Stimulated activated CD8-positive, alpha-beta memory T cell treated with anti-CD3 and anti-CD28 coated beads, Interleukin-15, amount 100 ng/mL, for 4 hours (primary cell): Measurements from ENCODE around the gene CKS2.
A peak's percentile ranks its signal among the peaks of the same experiment; 100 is the strongest.
"Not testable (repeated sequence)": the region's sequence is repeated elsewhere in the genome, so short reads cannot be mapped to it uniquely, and the experiment has no call there.

ENCODE experiments used
- DNase-seq, 2 donors: peaks; one replicate each; pipeline ENCODE4 v3.0.0-alpha.2; 2020; ENCODE audit warnings: low read depth in 2 of 2

The CKS2 gene

GRCh38 chr9:89310475-89311345, at the start of gene CKS2:
CKS2 (plus strand) TSS chr9:89311195; CDS start chr9:89311293, 98 bp downstream.
- DNase-seq: peak; percentile 100

- DNase-seq: no peak
Observed at GRCh38 chr9:89273528-89274279, 37.3 kb upstream of the CKS2 start.

DNA sequence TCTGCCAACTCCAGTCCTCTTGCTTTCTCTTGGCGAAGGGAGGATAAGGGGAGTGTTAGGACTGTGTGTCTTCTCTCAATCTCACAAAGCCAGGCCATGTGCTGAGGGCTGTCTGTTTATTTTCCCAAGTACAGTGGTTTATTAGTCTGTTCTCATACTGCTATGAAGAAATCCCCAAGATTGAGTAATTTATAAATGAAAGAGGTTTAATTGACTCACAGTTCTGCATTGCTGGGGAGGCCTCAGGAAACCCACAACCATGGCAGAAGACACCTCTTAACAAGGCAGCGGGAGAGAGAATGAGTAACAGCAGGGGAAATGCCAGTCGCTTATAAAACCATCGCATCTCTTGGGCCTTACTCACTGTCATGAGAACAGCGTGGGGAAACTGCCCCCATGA, 36.2 kb upstream of the CKS2 start:
- DNase-seq: no peak

GRCh38 chr9:89276040-89276439, 35.0 kb upstream of the CKS2 start:
- DNase-seq: not testable (repeated sequence)

DNA sequence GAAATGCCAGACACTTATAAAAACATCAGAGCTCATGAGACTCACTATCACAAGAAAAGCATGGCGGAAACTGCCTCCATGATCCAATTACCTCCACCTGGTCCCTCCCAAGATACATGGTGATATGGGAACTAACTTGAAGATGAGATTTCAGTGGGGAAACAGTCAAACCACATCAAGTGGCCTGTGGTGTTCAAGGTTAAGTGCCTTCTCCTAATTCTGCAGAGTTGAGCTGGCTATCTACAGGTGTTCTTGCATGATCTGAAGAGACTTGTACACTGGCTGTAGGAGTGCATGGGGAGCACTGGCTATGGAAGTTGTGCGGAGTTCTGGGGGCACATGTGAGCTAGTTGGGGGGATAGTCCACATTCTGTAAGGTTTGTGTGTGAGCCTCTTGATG, 34.0 kb upstream of the CKS2 start:
- no peak for DNase-seq

GRCh38 chr9:89277454-89277853, 33.5 kb upstream of the CKS2 start:
- DNase-seq: no peak

GRCh38 chr9:89278551-89278950, 32.4 kb upstream of the CKS2 start:
- no peak for DNase-seq

GRCh38 chr9:89278997-89279739, 31.8 kb upstream of the CKS2 start:
- no peak for DNase-seq

GRCh38 chr9:89281106-89281505, 29.9 kb upstream of the CKS2 start:
- no peak for DNase-seq

DNA sequence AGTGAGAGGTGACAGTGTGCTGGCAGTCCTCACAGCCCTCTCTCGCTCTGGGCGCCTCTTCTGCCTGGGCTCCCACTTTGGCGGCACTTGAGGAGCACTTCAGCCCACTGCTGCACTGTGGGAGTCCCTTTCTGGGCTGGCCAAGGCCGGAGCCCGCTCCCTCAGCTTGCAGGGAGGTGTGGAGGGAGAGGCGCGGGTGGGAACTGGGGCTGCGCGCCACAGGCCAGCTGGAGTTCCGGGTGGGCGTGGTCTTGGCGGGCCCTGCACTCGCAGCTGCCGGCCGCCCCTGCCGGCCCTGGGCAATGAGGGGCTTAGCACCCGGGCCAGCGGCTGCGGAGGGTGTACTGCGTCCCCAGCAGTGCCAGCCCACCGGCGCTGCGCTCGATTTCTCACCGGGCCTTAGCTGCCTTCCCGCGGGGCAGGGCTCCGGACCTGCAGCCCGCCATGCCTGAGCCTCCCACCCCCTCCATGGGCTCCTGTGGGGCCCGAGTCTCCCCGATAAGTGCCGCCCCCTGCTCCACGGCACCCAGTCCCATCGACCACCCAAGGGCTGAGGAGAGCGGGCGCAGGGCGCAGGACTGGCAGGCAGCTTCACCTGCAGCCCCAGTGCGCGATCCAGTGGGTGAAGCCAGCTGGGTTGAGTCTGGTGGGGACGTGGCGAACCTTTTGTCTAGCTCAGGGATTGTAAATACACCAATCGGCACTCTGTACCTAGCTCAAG, 28.6 kb upstream of the CKS2 start:
- DNase-seq: not testable (repeated sequence)

DNA sequence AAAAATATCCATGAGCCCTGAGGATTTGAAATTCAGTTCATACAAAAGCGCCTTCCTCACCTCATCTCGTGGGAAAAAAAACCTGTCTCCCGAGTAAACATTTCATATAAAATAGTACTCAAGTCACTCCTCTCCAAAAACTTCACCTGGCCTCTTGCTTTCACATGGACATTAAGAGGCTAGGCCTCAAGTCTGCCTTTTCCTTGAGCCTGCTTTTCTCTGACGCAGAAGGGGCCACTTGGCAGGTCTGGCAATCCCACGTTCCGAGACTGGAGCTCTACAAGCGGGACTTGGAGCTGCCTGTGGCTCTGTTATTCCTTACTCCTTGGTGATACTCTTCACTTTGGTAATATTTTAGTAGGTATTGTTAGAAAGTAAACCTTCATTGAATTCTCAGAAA, 26.9 kb upstream of the CKS2 start:
- no peak for DNase-seq

DNA sequence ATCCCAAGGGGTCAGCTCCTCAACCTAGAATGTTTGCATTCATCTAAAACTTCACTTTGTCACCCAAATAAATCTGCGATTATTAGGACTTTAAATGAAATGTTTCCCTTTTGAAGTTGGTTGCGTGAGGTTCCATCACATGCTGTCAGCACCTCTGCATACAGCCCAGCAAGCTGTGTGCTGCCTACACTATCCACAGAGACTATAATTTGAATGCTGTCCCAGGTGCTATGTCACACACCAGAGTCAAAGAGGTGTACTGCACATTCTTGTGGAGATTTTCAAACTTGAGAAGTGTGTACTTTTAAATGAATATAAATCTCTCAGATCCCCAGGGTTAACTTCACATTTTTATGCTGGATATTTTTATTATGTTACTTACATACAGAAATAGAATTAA, 19.3 kb upstream of the CKS2 start:
- DNase-seq: no peak

DNA sequence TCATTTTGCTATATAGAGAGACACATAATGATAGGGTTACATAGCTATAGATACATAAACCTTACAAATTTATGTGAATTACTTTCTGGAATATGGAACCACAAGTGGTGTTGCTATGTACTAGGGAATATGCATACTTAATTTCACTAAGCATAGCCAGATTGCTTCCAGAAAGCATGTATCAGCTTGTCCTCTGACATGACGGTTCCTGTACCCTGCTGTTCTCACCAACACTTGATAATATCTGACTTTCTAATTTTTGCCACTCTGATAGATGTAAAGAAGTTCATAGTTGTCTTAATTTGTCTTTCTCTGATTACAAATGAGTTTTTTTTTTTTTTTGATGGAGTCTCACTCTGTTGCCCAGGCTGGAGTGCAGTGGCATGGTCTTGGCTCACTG, 18.0 kb upstream of the CKS2 start:
- no peak for DNase-seq

DNA sequence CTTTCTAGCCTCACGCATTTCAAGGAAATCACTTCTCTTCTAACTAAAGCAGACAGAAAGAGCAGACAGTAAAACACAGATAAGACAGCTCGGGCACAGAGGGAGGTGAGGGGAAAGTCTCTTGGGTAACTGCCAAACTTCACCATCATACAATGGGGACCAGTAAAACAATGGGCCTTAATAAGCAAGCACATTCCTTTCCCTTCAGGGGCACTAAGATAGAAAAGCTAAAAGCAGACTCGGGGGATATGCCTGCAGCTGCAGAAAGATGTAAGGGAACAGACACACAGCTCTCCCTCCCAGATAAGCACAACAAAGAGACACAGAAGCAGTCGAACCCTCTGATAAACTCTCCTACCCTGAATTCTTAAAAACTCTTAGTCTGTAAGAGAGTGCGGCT, 15.6 kb upstream of the CKS2 start:
- no peak for DNase-seq

- DNase-seq: not testable (repeated sequence)
Observed at GRCh38 chr9:89301996-89302395, 9.0 kb upstream of the CKS2 start.

- DNase-seq: no peak
Observed at GRCh38 chr9:89304020-89304833, 6.8 kb upstream of the CKS2 start.

GRCh38 chr9:89304834-89305188, 6.2 kb upstream of the CKS2 start:
- DNase-seq: no peak

DNA sequence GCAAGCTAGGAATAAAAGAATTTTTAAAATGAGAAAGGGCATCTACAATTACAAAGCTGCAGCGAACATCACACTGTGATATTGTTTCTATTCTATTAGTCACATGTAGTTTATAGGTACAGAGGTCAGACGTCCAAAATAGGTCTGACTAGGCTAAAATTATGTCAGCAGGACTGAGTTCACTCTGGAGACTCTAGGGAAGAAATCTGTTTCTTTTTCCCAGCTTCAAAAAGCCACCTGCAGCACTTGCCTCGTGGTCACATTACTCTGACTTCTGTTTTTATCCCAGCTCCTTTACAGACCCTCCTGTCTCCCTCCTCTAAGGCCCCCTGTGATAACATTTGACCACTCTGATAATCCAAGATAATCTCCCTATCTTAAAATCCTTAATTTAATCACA, 5.1 kb upstream of the CKS2 start:
- DNase-seq: no peak

GRCh38 chr9:89309166-89309565, 1.8 kb upstream of the CKS2 start:
- DNase-seq: no peak

- DNase-seq: no peak
Observed at GRCh38 chr9:89309608-89310474, 1.2 kb upstream of the CKS2 start.
